MCF 10A (cell line): ENCODE results near the gene SYT6. TPM values are rescaled to one million over a fixed set of nuclear protein-coding genes. Genes with fewer than 3 reads are reported as not detected.

Experiments
- BruUV-seq: library from RNA; stranded (reverse); fragments of 400-500 nt; replicated peaks from 2 replicates; lab custom pipeline; 2021; lab: Mats Ljungman, UMichigan
- CTCF ChIA-PET: fragments of 300-600 bp; sonication (Branson Sonifier 250); formaldehyde crosslinking; extraction: SDS; loops from one replicate; lab custom pipeline; 2021; ENCODE audit warnings: antibody characterized with exemption, inconsistent platforms; lab: Yijun Ruan, JAX
- POLR2A ChIA-PET: fragments of 300-600, 350-650 bp; sonication (Branson Sonifier 250); formaldehyde crosslinking; extraction: SDS; loops from one replicate; lab custom pipeline; 2020; ENCODE audit warnings: antibody characterized with exemption, inconsistent platforms; lab: Yijun Ruan, JAX
- DNase-seq: peaks from one replicate; pipeline ENCODE4 v3.0.0-alpha.2; 2018; ENCODE audit not compliant: unreplicated experiment
- H3K27ac Mint-ChIP-seq: one replicate; pipeline ENCODE4 v1.8.0; 2022; ENCODE audit warnings: mild to moderate bottlenecking, low read depth, mixed read lengths; ENCODE audit not compliant: unreplicated experiment
- H3K27me3 Mint-ChIP-seq: one replicate; pipeline ENCODE4 v1.8.0; 2022; ENCODE audit warnings: mixed read lengths; ENCODE audit not compliant: insufficient read depth, unreplicated experiment
- H3K36me3 Mint-ChIP-seq: one replicate; pipeline ENCODE4 v1.8.0; 2022; ENCODE audit warnings: mild to moderate bottlenecking, moderate library complexity, mixed read lengths; ENCODE audit not compliant: insufficient read depth, unreplicated experiment
- H3K4me1 Mint-ChIP-seq: one replicate; pipeline ENCODE4 v1.8.0; 2022; ENCODE audit warnings: mixed read lengths; ENCODE audit not compliant: insufficient read depth, unreplicated experiment
- H3K4me3 Mint-ChIP-seq: one replicate; pipeline ENCODE4 v1.8.0; 2022; ENCODE audit warnings: mild to moderate bottlenecking, moderate library complexity, mixed read lengths; ENCODE audit not compliant: unreplicated experiment
- H3K9me3 Mint-ChIP-seq: one replicate; pipeline ENCODE4 v1.8.0; 2022; ENCODE audit warnings: mixed read lengths; ENCODE audit not compliant: unreplicated experiment
- CTCF ChIP-seq: fragments of 200-600 bp; IDR thresholded peaks from one replicate; pipeline ENCODE4 v1.8.0; 2022; ENCODE audit warnings: antibody characterized with exemption, mild to moderate bottlenecking; ENCODE audit not compliant: unreplicated experiment
- intact Hi-C: fragments of 100-400 bp; cut with micrococcal nuclease; formaldehyde crosslinking; loops from 2 replicates; pipeline ENCODE4 v1.14.1; 2022
- total RNA-seq: library from RNA; stranded (reverse); gene quantifications from 2 replicates; pipeline ENCODE4 v1.2.3, GENCODE V29; 2022

The SYT6 gene
- total RNA-seq, 1 experiment from 2014 or later, result not detected

DNA sequence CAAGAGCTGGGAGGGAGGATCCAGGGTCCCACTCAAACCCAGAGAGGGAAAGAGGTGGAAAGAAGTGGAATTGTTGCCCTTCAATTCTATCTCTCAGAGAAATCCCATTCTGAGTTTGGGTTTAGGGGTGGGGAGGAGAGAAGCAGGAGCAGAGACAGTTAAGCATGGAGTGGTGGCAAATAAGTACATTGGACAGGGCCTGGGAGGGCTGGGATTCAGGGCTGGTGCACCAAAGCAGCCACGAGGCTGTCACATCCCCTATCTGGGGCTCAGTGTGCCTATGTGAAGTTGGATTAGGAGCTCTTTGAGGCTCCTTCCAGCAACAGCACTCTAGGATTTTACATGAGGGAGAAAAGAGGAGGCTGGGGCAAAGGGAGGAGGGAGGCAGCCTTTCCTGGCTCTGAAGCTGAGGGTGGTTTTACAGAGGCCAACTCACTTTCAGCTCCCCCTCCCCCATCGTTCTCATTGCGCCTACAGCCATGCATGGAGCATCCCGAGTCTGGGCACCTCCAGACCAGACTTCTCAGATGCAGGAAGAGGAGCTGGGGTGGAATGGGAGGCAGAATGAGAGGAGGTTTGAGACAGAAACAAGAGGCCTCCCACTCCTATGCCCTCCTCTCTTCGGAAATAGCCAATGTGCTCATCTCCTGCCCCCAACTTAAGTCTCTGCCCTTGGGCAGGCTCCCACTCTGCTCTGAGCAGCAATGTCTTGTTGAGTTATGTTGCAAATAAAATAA lies 3.0 kb upstream of the SYT6 start:
- TF ChIP-seq CTCF, result no peak
- no peaks in the 10 kb centered on the region for H3K36me3 Mint-ChIP-seq
- intact Hi-C loops, result no loop called here
- ChIA-PET POLR2A (no interaction called here), CTCF (interaction anchor here (0.6 kb wide), 1 partner anchor 9 kb away, joined by 3 read pairs; no protein-coding TSS in a partner anchor)
- no TSS peak for BruUV-seq
- no peak overlapping the region for H3K4me3 Mint-ChIP-seq
- H3K9me3 Mint-ChIP-seq, result no peaks in the 10 kb centered on the region
- no peaks in the 10 kb centered on the region for H3K4me1 Mint-ChIP-seq
- DNase-seq, result no peak
- no peak overlapping the region for H3K27ac Mint-ChIP-seq
- peaks cover 88% of the 10 kb centered on the region for H3K27me3 Mint-ChIP-seq

DNA sequence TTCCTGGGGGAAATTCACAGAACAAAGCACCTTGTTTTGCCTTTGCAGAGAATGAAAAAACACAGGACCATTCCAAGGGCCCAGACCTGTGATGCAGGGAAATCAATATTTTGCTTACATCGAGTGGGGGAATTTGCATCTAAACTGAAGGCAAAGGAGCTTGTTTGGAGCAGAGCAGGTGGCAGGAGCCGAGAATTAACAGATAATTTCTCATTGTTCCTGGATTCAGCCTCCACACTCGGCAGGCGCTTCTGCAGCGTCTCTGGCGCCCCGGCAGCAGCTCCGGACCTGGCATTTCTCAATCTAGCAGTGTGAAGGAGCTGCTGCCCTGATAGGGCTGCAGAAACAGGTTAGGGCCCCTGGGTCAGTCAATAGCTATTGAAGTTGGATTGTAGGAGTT lies 2.0 kb upstream of the SYT6 start:
- no peak overlapping the region for H3K4me3 Mint-ChIP-seq
- DNase-seq, result no peak
- H3K27ac Mint-ChIP-seq, result no peak overlapping the region
- no TSS peak for BruUV-seq
- intact Hi-C loops, result loop anchor here (1.0 kb wide), 1 partner anchor 14 kb away; no protein-coding TSS in a partner anchor
- no peaks in the 10 kb centered on the region for H3K9me3 Mint-ChIP-seq
- H3K27me3 Mint-ChIP-seq, result peaks cover 88% of the 10 kb centered on the region
- ChIA-PET POLR2A (no interaction called here), CTCF (no interaction called here)
- no peak for TF ChIP-seq CTCF
- no peaks in the 10 kb centered on the region for H3K36me3 Mint-ChIP-seq
- no peaks in the 10 kb centered on the region for H3K4me1 Mint-ChIP-seq

DNA sequence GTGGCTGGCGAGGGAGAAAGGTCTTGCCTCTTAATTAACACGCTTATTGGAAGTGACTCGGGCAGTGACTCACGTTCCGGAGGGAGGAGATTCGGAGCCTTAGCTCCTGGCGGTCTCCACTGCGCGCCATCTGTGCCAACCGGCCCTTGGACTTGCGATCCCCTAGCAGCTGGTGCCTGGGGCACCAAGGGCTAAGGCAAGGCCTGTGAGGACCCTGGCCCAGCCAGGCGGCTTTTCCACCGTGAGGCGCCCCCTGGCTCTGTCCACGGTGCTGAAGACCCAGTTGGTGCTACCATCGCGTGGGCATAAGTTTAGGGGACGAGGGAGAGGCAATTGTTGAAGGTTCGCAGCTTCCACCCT lies 1.3 kb upstream of the SYT6 start:
- ChIA-PET POLR2A (no interaction called here), CTCF (interaction anchor here (0.7 kb wide), 1 partner anchor 96 kb away, joined by 3 read pairs; no protein-coding TSS in a partner anchor)
- TF ChIP-seq CTCF, result no peak
- Mint-ChIP-seq H3K9me3 (no peaks in the 10 kb centered on the region), H3K27ac (no peak overlapping the region), H3K36me3 (no peaks in the 10 kb centered on the region), H3K4me1 (no peaks in the 10 kb centered on the region), H3K27me3 (peaks cover 88% of the 10 kb centered on the region), H3K4me3 (no peak overlapping the region)
- no peak for DNase-seq
- intact Hi-C loops, result loop anchor here (1.0 kb wide), 1 partner anchor 14 kb away; no protein-coding TSS in a partner anchor
- BruUV-seq, result no TSS peak

DNA sequence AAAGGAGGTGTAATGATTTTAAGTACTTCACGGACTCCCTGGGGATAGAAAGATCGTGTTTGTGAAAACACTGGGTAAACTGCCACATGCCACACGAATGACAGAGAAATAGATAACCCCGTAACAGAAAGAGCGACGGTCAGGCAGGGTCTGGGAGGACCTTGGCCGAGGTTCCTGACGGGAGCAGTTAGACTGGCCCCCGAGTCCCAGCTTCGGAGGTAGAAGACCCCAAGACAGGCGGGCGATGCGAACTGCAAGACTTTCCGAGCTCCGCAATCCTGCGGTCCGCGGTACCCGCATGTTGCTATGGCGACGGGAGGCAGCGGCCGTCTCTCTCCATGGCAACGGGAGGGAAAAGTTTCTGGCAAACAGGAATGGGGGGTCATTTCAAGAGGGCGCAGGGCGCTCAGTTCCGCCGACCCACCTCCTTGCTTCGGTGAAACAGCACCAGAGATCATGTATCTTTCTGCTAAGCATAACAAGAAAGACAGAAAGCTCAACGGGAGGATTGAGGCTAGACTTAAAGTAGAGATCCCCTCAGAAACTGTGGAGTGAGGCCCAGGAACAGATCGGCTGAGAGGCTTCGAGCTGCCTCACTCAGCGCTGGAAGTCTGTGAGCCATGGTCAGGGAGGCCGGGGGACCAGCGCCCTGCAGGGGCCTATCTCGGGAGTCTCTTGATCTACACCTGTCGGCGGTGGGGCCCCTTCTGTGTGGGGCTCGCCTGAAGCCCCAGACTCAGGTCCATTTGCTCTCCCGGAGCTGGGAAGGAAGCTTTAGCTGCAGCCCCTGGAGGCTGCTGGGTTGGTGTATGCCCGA lies 685 bp upstream of the SYT6 start:
- ChIA-PET CTCF (interaction anchor here (0.6 to 0.7 kb wide), 3 partner anchors 22 to 1350 kb away, joined by 3 to 5 read pairs (median 3); no protein-coding TSS in a partner anchor), POLR2A (no interaction called here)
- Mint-ChIP-seq H3K27me3 (peaks cover 88% of the 10 kb centered on the region), H3K27ac (no peak overlapping the region), H3K36me3 (no peaks in the 10 kb centered on the region), H3K4me3 (no peak overlapping the region), H3K4me1 (no peaks in the 10 kb centered on the region), H3K9me3 (no peaks in the 10 kb centered on the region)
- DNase-seq, result no peak
- intact Hi-C loops, result no loop called here
- no peak for TF ChIP-seq CTCF
- no TSS peak for BruUV-seq
